GM19395 (cell line): Measurements from ENCODE around the gene DCAF11.

ENCODE experiments used
- ATAC-seq: cut with Tn5 transposase; IDR thresholded peaks from one replicate; pipeline ENCODE4 v1.9.1; 2021; ENCODE audit warnings: mild to moderate bottlenecking, moderate library complexity; ENCODE audit not compliant: unreplicated experiment

The DCAF11 gene

GRCh38 chr14:24078146-24078545, 36.4 kb upstream of the DCAF11 start:
- ATAC-seq = no peak

DNA sequence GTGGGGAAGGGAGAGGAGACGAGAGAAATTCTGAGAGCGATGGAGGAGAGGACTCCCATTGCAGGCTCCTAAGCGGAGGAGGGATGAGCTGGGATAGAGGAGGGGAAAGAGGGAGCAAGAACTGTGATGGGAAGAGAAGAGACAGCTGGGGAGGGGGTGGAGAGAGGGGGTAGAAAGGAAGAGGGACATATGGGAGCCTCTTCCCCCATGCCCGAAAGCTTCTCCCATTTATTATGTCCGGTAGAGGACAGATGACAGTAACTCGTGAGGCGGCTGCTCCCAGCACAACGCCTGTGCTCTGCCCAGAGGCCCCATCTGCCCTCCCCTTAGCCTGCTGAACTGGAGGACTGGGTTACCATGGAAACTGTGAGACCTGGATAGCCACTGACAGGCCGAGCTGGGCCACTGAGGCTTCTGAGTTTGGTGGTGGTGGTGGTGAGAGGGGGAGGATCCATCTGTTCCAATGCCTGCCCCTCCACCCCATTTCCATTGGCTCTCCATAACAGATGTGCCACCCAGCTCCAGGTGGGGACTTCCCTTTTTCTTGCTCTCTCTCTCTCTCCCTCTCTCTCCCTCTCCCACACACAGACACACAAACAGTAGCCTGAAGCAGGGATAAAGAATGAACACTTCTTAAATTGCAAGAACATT, 35.0 kb upstream of the DCAF11 start:
- no peak for ATAC-seq

- ATAC-seq = no peak
Measured at GRCh38 chr14:24080142-24080530, 34.4 kb upstream of the DCAF11 start.

DNA sequence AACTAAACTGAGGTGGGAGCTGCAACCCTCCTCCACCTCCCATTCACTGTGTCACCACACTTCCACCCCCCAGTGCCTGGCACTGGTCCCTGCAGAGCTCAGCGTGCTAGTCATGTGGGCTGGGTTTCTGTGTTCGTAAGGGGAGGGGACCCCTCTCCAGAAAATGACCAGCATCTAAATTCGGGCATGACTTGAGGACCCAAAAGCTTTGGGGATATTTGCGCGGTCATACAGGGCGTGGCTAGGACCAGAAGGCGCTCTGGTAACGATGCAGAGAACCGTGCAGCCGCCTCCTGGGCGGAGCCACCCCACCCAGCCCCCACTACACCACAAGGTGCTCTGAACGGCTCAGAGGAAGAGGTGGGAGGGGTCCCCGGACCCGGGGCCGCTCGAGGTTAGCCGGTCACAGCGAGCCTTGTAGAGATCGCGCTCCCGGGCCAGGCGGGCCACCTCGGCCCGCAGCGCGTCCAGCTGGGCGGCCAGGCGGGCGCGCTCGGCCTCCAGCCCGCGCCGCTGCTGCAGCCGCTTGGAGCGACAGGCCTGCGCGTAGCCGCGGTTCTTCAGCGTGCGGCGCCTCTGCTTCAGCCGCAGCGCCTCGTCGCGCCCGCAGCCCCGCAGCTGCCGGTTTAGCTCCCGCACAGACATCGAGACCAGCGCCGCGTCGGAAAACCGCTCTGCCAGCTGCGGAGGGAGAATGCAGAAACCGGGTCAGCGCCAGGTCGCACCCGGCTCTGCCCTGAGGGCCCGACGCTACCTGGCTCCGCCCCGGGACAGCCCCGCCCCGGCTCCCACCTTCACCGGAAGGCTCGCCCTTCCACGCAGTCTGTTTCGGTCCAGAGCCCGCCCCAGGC, 33.5 kb upstream of the DCAF11 start:
- peak; percentile 89 for ATAC-seq

DNA sequence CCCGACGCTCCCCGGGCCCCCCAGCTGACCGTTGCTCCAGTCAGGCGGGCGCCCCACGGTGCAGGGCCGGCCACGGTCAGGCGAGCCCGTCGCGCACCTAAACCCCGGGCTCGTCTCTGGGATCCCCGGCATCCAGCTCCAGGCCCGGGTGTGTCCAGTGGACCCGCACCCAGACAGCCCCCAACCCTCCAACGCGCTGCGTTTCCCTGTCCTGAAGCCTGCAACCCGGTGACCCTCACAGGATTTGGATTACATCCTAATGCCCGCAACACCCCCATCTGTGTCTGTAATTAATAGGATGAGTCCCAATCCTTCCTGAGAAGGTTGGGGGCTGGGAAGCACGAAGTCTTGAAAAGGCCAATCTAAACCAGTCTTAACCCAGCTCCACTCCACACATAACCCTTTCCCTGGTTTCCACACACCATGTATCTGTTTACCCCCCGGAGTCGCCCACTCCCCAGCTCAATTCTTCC, 32.8 kb upstream of the DCAF11 start:
- no peak for ATAC-seq

DNA sequence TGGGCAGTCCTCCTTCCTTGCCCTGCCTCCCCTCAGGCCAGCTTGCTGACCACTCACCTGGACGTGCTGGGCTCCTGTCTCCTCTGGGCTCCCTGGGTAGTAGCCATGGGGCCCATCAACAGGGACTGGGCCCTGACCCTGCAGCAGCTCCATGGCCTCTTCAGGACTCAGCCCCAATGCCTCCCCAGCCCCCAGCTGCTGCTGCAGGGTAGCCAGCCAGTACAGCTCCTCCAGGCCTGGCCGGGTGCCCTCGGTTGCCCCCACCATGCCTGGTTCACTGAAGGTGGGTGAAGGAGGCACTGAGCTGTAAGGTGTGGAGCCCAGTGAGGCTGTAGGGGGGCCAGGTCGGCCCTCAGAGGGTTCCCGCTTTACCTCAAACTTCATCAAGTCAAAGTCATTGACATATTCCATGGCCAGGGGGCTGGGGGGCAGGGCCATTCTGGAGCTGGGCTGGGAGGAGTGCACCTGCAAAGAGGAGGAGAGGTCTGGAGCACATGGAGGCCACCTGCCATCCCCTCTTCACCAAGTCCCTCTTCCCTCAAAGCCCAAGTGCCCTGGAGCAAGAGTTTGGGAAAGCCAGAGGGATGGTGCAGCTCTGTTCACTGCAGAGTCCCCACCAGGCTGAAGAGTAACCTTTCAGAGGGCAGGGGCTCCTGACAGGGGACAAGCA, 32.0 kb upstream of the DCAF11 start:
- ATAC-seq = no peak

DNA sequence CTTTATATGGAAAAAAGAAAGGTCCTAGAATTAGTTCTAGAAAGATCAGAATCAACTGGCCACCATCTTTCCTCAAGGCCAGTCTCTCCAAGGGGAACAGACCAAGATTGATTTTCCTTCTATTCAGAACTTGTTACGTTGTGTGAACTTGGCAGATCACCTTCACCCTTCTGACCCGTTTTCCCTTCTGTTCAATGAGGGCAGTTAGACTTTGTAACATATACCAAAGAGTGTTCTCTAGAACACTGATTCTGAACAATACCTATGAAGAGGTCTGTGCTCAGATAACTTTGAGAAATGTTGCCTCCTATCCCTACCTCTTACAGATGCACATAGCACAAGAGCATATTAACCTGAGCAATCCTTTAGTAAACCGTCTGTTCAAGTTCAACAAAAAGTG, 31.1 kb upstream of the DCAF11 start:
- ATAC-seq = no peak

DNA sequence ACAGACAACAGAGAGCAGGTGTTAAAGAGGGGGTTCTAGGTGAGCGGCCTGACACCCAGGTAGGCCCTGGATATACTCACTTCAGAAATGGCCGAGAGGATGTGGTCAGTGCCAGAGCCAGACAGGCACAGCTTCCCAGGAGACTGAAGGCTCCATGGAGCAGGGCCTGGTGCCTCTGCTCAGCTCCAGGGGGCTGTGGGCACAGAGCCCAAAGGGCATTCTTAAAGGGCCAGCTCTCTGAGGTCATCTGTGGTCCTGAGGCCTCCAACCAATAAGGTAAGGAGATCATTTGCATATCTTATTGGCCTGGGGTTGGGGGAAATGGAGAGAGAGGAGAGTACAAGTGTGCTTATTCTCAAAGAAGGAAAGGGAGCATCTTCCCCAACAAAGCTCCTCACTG, 30.1 kb upstream of the DCAF11 start:
- no peak for ATAC-seq

DNA sequence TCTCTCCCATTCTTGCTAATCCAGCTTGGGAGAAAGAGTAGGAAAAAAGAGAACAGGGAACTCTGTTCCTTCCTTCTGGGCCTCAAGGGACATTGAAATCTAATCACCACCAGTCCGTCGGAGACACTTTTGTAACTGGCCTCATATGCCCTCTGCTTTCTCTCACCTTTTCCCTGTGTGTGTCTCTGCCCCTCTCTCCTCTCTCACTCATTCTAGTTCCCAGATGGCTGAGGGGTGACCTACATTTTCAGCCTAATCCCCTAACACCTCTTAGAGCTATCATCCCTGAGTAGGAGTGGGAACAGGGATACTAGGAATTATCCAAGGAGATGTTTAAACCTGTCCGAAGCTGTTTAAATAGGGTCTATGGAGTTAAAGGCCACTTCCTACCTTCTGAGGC, 29.4 kb upstream of the DCAF11 start:
- ATAC-seq = no peak

DNA sequence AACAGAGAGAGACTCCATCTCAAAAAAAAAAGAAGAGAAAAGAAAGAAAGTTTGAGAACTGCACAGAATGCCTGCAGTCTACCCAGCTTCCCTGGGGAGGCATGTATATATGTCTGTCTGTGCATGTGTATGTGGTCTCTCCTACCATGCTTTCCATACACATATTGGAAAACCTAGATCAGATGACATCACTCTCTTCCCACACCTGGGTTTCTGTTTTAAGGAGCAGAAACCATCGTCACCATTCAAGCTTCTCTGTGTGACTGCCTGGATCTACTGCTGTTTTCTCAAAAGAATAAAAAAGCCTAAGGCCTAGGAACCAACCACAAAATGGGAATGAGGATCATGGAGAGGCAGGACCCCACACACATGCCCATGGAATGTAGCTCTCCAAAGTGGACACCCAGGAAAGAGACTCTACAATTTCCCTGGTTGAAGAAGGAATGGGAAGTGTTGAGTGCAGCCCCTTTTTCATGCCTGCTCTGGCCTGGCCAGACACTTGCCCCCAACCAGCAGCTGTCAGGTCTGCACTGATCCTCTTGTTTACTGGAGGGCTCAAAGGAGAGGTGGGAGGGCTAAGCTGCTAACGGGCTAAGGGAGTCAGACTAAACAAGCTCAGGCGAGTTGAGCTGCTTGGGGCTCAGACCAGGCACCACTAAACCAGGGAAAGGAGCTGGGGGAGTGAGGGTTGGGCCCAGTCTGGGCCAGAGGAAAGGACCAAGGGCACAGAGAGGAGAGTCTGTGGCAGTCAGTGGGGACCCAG, 28.2 kb upstream of the DCAF11 start:
- no peak for ATAC-seq

GRCh38 chr14:24087004-24087403, 27.6 kb upstream of the DCAF11 start:
- ATAC-seq = no peak

DNA sequence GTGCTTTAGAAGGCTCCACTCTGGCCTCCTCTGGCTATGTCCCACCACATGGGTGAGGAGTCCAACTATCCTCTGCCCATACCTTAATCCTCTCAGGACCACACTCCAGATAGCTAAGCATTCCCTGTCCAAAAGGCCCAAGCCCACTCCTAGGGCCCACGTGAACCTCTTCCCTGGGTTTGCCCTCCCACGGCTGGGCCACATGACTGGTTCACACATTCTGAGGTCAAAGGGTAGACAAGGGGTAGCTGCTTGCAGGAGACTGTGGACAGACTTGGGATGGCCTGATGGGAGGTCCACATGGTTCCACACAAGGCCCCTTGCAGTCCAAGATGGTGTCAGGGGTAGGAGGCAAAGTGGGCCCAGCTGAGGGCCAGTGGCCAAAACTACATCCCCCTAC, 26.5 kb upstream of the DCAF11 start:
- no peak for ATAC-seq

DNA sequence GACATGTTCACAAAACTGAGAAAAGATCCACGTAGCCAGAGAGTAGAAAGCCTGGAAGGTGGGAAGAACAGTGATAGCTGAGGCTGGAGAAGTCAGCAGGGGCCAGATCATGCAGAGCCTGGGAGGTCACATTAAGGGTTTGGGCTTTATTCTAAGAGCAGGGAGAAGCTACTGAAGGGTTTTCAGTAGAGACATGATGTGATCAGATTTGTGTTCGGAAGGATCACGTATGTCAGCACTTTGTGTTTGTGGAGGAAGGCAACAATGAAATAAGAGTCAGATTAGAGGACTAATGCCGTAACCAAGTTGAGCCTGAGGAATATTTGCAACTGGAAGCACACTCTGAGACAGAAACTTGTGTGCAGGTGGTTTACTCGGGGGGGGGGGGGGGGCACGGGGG, 24.7 kb upstream of the DCAF11 start:
- ATAC-seq = no peak

DNA sequence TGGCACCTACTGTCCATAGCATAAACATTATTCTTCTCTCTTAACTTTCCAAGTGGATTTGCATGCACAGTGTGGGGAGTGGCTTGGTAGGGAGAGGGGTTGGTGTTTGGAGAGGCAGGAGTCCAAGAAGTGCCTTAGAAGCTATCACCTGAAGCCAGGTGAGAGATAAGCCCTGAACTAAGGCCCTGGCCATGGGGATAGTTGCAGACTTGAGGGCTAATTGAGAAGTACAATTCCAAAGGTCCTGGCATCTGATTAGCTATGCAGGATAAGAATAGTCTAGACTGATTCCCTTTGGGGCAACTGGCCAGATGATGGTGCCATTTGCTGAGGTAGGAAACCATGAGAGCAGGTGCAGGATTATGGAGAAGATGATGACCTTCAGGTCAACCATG, 22.5 kb upstream of the DCAF11 start:
- ATAC-seq = no peak

- no peak for ATAC-seq
Measured at GRCh38 chr14:24092505-24093206, 21.9 kb upstream of the DCAF11 start.

- no peak for ATAC-seq
Measured at GRCh38 chr14:24093207-24093900, 21.2 kb upstream of the DCAF11 start.

GRCh38 chr14:24093901-24094840, 20.4 kb upstream of the DCAF11 start, which contains the start of gene PCK2:
Gene PCK2, plus strand, starts transcription at chr14:24094311. Its CDS starts 95 bp downstream, at chr14:24094406.
- ATAC-seq = peak; percentile 52

DNA sequence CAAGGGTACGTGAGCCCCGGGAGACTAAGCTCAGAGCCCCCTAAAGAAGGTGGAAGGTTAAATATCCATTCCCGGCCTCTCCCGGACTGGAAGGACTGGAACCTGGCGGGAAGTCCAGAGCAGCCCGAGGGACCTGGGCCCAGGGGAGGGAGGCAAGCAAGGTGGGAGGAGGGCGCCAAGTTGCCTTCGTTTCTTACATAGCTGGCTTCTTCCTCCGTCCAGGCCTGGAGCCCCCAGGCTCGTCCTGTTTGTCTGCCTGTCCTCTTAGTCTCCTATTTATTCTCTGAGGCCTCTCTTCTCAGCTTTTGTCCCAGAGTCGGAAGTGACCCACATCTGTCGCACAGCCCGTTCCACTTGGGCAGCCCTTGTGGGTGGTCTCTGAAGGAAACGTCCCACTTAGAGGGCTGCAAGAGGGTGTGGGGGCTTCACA, 19.7 kb upstream of the DCAF11 start:
- peak; percentile 0 for ATAC-seq
